HCT116 (cell line): ENCODE results near the gene PADI3. TPM values are rescaled to one million over a fixed set of nuclear protein-coding genes. Genes with fewer than 3 reads are reported as not detected.

Experiments used
- ATAC-seq: fragments of 200-7000 bp; cut with Tn5 transposase; 2 replicates; pipeline ENCODE4 v1.9.1; 2020; ENCODE audit warnings: mild to moderate bottlenecking, moderate library complexity
- BruUV-seq: library from RNA; stranded (reverse); fragments of 400-500 nt; replicated peaks from 2 replicates; lab custom pipeline; 2021; lab: Mats Ljungman, UMichigan
- CTCF ChIA-PET: fragments of 300-600 bp; sonication (Branson Sonifier 250); formaldehyde crosslinking; loops from one replicate; lab custom pipeline; 2021; ENCODE audit warnings: antibody characterized with exemption; lab: Charles Lee
- POLR2A ChIA-PET: fragments of 300-600, 350-600 bp; sonication (Branson Sonifier 250); formaldehyde crosslinking; loops from one replicate; lab custom pipeline; 2021; ENCODE audit warnings: antibody characterized with exemption; lab: Charles Lee
- RAD21 ChIA-PET, 2 experiments: fragments of 300-600 bp; sonication (Branson Sonifier 250); formaldehyde crosslinking; loops; one replicate each; lab custom pipeline; 2023; ENCODE audit warnings: low total read pairs in 2 of 2; ENCODE audit not compliant: uncharacterized antibody in 2 of 2, unreplicated experiment in 2 of 2, low non-redundant PET in 1 of 2; lab: Charles Lee
- DNase-seq: peaks from one replicate; pipeline ENCODE4 v3.0.0-alpha.2; 2010; ENCODE audit warnings: low read depth, low spot score
- H2AFZ ChIP-seq: fragments of 200-600 bp; shearing (Covaris generic), sonication (generic); 2 replicates; pipeline ENCODE4 v1.6.1; 2017; ENCODE audit warnings: low read depth, mixed run types, mixed read lengths, antibody characterized with exemption, low read length; ENCODE audit not compliant: poor library complexity, severe bottlenecking
- H3K27ac ChIP-seq: 2 replicates; pipeline ENCODE4 v1.5.1; 2012; ENCODE audit warnings: low read depth, low read length
- H3K27me3 ChIP-seq: fragments of 200-600 bp; sonication (generic); 2 replicates; pipeline ENCODE4 v1.6.1; 2016; ENCODE audit warnings: mixed run types, low read length, mixed read lengths; ENCODE audit not compliant: insufficient read depth
- H3K36me3 ChIP-seq, 2 experiments: fragments of 200-500 bp in 1 of 2; fragments of 200-600 bp in 1 of 2; sonication (Bioruptor generic) in 1 of 2; sonication (generic) in 1 of 2; 2 replicates each; pipeline versions ENCODE4 v1.5.1 to v1.6.1; 2014 to 2016; ENCODE audit warnings: low read length in 2 of 2, inconsistent platforms in 1 of 2, mixed read lengths in 1 of 2, mixed run types in 1 of 2; ENCODE audit not compliant: insufficient read depth in 2 of 2, control insufficient read depth in 1 of 2
- H3K4me1 ChIP-seq, 2 experiments: fragments of 200-600 bp in 1 of 2; sonication (generic) in 1 of 2; 2 replicates each; pipeline versions ENCODE4 v1.5.1 to v1.6.1; 2012 to 2017; ENCODE audit warnings: low read length in 2 of 2, inconsistent platforms in 1 of 2, mild to moderate bottlenecking in 1 of 2, mixed read lengths in 1 of 2, mixed run types in 1 of 2, moderate library complexity in 1 of 2; ENCODE audit not compliant: insufficient read depth in 2 of 2, control insufficient read depth in 1 of 2
- H3K4me2 ChIP-seq: fragments of 200-600 bp; sonication (generic); 2 replicates; pipeline ENCODE4 v1.6.1; 2017; ENCODE audit warnings: mixed run types, low read length, mixed read lengths
- H3K4me3 ChIP-seq, 2 experiments: fragments of 200-600 bp in 1 of 2; sonication (generic) in 1 of 2; replicated peaks in 1 of 2; 2 replicates each; pipeline ENCODE4 v1.5.1; 2011 to 2016; ENCODE audit warnings: low read length in 2 of 2, control low read depth in 1 of 2, low read depth in 1 of 2, mild to moderate bottlenecking in 1 of 2, mixed read lengths in 1 of 2, mixed run types in 1 of 2
- H3K79me2 ChIP-seq: fragments of 200-600 bp; sonication (generic); 2 replicates; pipeline ENCODE4 v1.6.1; 2017; ENCODE audit warnings: mild to moderate bottlenecking, mixed run types, low read length, moderate library complexity, mixed read lengths; ENCODE audit not compliant: insufficient read depth
- H3K9ac ChIP-seq: fragments of 200-600 bp; sonication (generic); 2 replicates; pipeline ENCODE4 v1.6.1; 2016; ENCODE audit warnings: low read length, mixed read lengths
- H3K9me2 ChIP-seq: fragments of 200-600 bp; sonication (generic), shearing (Covaris generic); 2 replicates; pipeline ENCODE4 v1.6.1; 2017; ENCODE audit warnings: mixed run types, mild to moderate bottlenecking, moderate library complexity; ENCODE audit not compliant: insufficient read depth
- H3K9me3 ChIP-seq, 2 experiments: fragments of 200-500 bp in 1 of 2; fragments of 200-600 bp in 1 of 2; sonication (Bioruptor generic) in 1 of 2; sonication (generic) in 1 of 2; 2 replicates each; pipeline ENCODE4 v1.6.1; 2014 to 2017; ENCODE audit warnings: low read length in 2 of 2, mixed read lengths in 2 of 2, inconsistent platforms in 1 of 2, low read depth in 1 of 2, mild to moderate bottlenecking in 1 of 2, mixed run types in 1 of 2, moderate library complexity in 1 of 2; ENCODE audit not compliant: control insufficient read depth in 1 of 2, insufficient read depth in 1 of 2
- H4K20me1 ChIP-seq: fragments of 200-600 bp; sonication (generic), shearing (Covaris generic); 2 replicates; pipeline ENCODE4 v1.6.1; 2017; ENCODE audit warnings: mixed run types, mild to moderate bottlenecking, moderate library complexity; ENCODE audit not compliant: insufficient read depth
- ATF3 ChIP-seq: IDR thresholded peaks from 2 replicates; pipeline ENCODE4 v1.6.1; 2012
- CBX3 ChIP-seq: IDR thresholded peaks from 2 replicates; pipeline ENCODE4 v1.6.1; 2012; ENCODE audit warnings: low read depth
- ELF1 ChIP-seq: IDR thresholded peaks from 2 replicates; pipeline ENCODE4 v1.6.1; 2012; ENCODE audit warnings: low read depth, borderline replicate concordance
- EZH2 ChIP-seq: fragments of 200-600 bp; sonication (generic); IDR thresholded peaks from 2 replicates; pipeline ENCODE4 v1.6.1; 2017; ENCODE audit warnings: antibody characterized with exemption, mixed run types
- EZH2phosphoT487 ChIP-seq: fragments of 200-600 bp; IDR thresholded peaks from 2 replicates; pipeline ENCODE4 v1.6.1; 2018; ENCODE audit warnings: antibody characterized with exemption, borderline replicate concordance
- FOSL1 ChIP-seq: IDR thresholded peaks from 2 replicates; pipeline ENCODE4 v1.6.1; 2012; ENCODE audit warnings: low read depth
- MAX ChIP-seq: IDR thresholded peaks from 2 replicates; pipeline ENCODE4 v1.6.1; 2012
- POLR2A ChIP-seq: IDR thresholded peaks from 2 replicates; pipeline ENCODE4 v1.7.0; 2011; ENCODE audit warnings: borderline replicate concordance; ENCODE audit not compliant: insufficient read depth, insufficient read length; ENCODE audit errors: extremely low read depth
- POLR2AphosphoS5 ChIP-seq: IDR thresholded peaks from 2 replicates; pipeline ENCODE4 v1.6.1; 2011; ENCODE audit warnings: mild to moderate bottlenecking, low read depth, low read length, moderate library complexity
- REST ChIP-seq: IDR thresholded peaks from 2 replicates; pipeline ENCODE4 v1.6.1; 2012; ENCODE audit warnings: low read depth
- SIN3A ChIP-seq: IDR thresholded peaks from 2 replicates; pipeline ENCODE4 v1.6.1; 2012; ENCODE audit warnings: low read depth
- TCF7L2 ChIP-seq: IDR thresholded peaks from 2 replicates; pipeline ENCODE4 v1.7.0; 2011; ENCODE audit warnings: borderline replicate concordance, inconsistent platforms; ENCODE audit not compliant: insufficient read depth, insufficient read length; ENCODE audit errors: extremely low read depth
- ZFX ChIP-seq: fragments of 450-650 bp; IDR thresholded peaks from 2 replicates; pipeline ENCODE4 v1.6.1; 2017
- ZNF274 ChIP-seq: fragments of 200-500 bp; sonication (Bioruptor generic); IDR thresholded peaks from 2 replicates; pipeline ENCODE4 v1.6.1; 2014; ENCODE audit warnings: mild to moderate bottlenecking, low read depth, low read length, inconsistent platforms
- intact Hi-C: fragments of 100-400 bp; cut with micrococcal nuclease; formaldehyde crosslinking; loops from 2 replicates; pipeline ENCODE4 v1.10.0; 2022
- total RNA-seq: library from RNA; stranded (reverse); gene quantifications from one replicate; pipeline ENCODE4 v1.2.1, GENCODE V29; 2021; ENCODE audit not compliant: unreplicated experiment

Gene PADI3
- total RNA-seq, 1 experiment from 2014 or later: 0.93 TPM

- intact Hi-C loops: loop anchor here (5.0 kb wide), 1 partner anchor 209 kb away; no protein-coding TSS in a partner anchor
- H3K4me1 ChIP-seq: peaks cover 0 to 12% of the 10 kb centered on the region in 2 experiments; a peak in 2 of 4 replicates
- H3K9me3 ChIP-seq: no peaks in the 10 kb centered on the region
- H3K4me2 ChIP-seq: no peak overlapping the region
- ChIA-PET POLR2A (no interaction called here), RAD21 (no interaction called here)
- no peaks in the 10 kb centered on the region for H3K79me2 ChIP-seq
- ATAC-seq (no peak), DNase-seq (no peak)
- no peak overlapping the region for H2AFZ ChIP-seq
- H3K9me2 ChIP-seq: no peaks in the 10 kb centered on the region
- H3K9ac ChIP-seq: no peak overlapping the region
- no peaks in the 10 kb centered on the region for H3K27me3 ChIP-seq
- no peak overlapping the region for H3K27ac ChIP-seq
- no peaks in the 10 kb centered on the region for H4K20me1 ChIP-seq
- BruUV-seq: no TSS peak
- H3K36me3 ChIP-seq: no peaks in the 10 kb centered on the region
- TF ChIP-seq SIN3A: no peak
- TF ChIP-seq POLR2AphosphoS5: no peak
- no peak for TF ChIP-seq FOSL1
- no peak for TF ChIP-seq EZH2
- TF ChIP-seq EZH2phosphoT487: no peak
- no peak for TF ChIP-seq ZNF274
- no peak for TF ChIP-seq REST
- TF ChIP-seq MAX: no peak
- TF ChIP-seq ZFX: no peak
- TF ChIP-seq TCF7L2: no peak
- TF ChIP-seq ELF1: no peak
- TF ChIP-seq POLR2A: no peak
- TF ChIP-seq ATF3: no peak
- TF ChIP-seq CBX3: no peak
- TF ChIP-seq, all 23 proteins: peak for 0
- CTCF ChIA-PET: interaction anchor here (0.7 kb wide), 1 partner anchor 37 kb away, joined by 4 read pairs; the partner anchor contains the start of gene PADI4
- H3K4me3 ChIP-seq: no peak overlapping the region
Measured at GRCh38 chr1:17270891-17271765, 22.2 kb downstream of the PADI3 start.
